Measurements from ENCODE around the gene SHISAL2B. TPM values are rescaled to one million over a fixed set of nuclear protein-coding genes. Genes with fewer than 3 reads are reported as not detected.

The SHISAL2B gene
- polyA plus RNA-seq, 2 of the 4 experiments (the other 2 are of a cell fraction): not detected

DNA sequence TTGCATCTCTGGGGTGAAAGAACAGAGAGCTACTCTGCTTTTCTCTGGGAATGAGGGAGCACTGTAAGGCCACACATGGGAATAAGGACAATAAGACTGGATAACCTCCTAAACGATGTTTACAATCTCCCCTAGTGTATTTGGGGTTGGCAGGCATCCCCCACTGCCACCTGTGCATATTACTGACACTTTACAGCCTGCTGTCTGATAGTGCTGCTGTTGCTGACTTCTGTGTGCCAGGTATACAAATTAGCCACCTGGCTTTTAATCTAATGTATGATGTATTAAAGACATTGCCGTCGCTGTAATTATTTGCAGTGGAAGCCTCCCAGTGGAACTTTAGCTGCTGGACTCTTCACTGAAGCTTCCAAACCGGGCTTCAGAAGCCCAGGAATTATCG lies 4.4 kb upstream of the SHISAL2B start:
- ATAC-seq (no peak), DNase-seq (ENCODE audit: low read depth in 1 of 2, low spot score in 1 of 2) (no peak), FAIRE-seq (no peak)
- CTCF ChIA-PET: interaction anchor here (1.9 kb wide), 1 partner anchor 98 kb away, joined by 5 read pairs; no protein-coding TSS in a partner anchor
- Histone ChIP-seq H3K9me3 (no peaks in the 10 kb centered on the region), H3K4me3 (no peak overlapping the region), H3K4me2 (no peak overlapping the region), H3K27ac (no peak overlapping the region), H3K4me1 (no peaks in the 10 kb centered on the region)
- WGBS (ENCODE audit: missing lambda C conversion rate): 42% methylated on average over 5 of the region's 5 CpGs
- POLR2A ChIA-PET: no interaction called here
- TF ChIP-seq ZFP36 (IDR thresholded peaks at IDR 0.05; ENCODE audit: borderline replicate concordance, partially characterized antibody): no peak
- TF ChIP-seq HDAC2 (IDR thresholded peaks at IDR 0.05): no peak
- TF ChIP-seq, protein P1, sequence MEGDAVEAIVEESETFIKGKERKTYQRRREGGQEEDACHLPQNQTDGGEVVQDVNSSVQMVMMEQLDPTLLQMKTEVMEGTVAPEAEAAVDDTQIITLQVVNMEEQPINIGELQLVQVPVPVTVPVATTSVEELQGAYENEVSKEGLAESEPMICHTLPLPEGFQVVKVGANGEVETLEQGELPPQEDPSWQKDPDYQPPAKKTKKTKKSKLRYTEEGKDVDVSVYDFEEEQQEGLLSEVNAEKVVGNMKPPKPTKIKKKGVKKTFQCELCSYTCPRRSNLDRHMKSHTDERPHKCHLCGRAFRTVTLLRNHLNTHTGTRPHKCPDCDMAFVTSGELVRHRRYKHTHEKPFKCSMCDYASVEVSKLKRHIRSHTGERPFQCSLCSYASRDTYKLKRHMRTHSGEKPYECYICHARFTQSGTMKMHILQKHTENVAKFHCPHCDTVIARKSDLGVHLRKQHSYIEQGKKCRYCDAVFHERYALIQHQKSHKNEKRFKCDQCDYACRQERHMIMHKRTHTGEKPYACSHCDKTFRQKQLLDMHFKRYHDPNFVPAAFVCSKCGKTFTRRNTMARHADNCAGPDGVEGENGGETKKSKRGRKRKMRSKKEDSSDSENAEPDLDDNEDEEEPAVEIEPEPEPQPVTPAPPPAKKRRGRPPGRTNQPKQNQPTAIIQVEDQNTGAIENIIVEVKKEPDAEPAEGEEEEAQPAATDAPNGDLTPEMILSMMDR (IDR thresholded peaks at IDR 0.05): no peak
- TF ChIP-seq, protein P2, sequence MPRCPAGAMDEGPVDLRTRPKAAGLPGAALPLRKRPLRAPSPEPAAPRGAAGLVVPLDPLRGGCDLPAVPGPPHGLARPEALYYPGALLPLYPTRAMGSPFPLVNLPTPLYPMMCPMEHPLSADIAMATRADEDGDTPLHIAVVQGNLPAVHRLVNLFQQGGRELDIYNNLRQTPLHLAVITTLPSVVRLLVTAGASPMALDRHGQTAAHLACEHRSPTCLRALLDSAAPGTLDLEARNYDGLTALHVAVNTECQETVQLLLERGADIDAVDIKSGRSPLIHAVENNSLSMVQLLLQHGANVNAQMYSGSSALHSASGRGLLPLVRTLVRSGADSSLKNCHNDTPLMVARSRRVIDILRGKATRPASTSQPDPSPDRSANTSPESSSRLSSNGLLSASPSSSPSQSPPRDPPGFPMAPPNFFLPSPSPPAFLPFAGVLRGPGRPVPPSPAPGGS (IDR thresholded peaks at IDR 0.05): no peak

- Histone ChIP-seq H3K4me1 (no peaks in the 10 kb centered on the region), H3K27ac (no peak overlapping the region), H3K9me3 (no peaks in the 10 kb centered on the region), H3K4me3 (no peak overlapping the region), H3K4me2 (no peak overlapping the region)
- TF ChIP-seq KDM5A (IDR thresholded peaks at IDR 0.05) (no peak), CHD2 (IDR thresholded peaks at IDR 0.05; ENCODE audit: low read length, partially characterized antibody) (no peak), EHMT2 (IDR thresholded peaks at IDR 0.05; ENCODE audit: low read depth) (no peak), MAFK (IDR thresholded peaks at IDR 0.05; ENCODE audit: partially characterized antibody) (no peak), TP53 (CRISPR knock-in tag; IDR thresholded peaks at IDR 0.05) (no peak), RARB (CRISPR knock-in tag; IDR thresholded peaks at IDR 0.05) (no peak), KDM1A (IDR thresholded peaks at IDR 0.05; ENCODE audit: low read depth) (no peak), SMC3 (IDR thresholded peaks at IDR 0.05) (no peak), FOXS1 (CRISPR knock-in tag; IDR thresholded peaks at IDR 0.05) (no peak), POLR2AphosphoS2 (conservative IDR thresholded peaks at IDR 0.05; ENCODE audit: low read length) (no peak), NFE2L2 (conservative IDR thresholded peaks at IDR 0.05; ENCODE audit: low read length) (no peak)
- TF ChIP-seq, protein P3, sequence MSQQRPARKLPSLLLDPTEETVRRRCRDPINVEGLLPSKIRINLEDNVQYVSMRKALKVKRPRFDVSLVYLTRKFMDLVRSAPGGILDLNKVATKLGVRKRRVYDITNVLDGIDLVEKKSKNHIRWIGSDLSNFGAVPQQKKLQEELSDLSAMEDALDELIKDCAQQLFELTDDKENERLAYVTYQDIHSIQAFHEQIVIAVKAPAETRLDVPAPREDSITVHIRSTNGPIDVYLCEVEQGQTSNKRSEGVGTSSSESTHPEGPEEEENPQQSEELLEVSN (IDR thresholded peaks at IDR 0.05; ENCODE audit: borderline replicate concordance, low read depth): no peak
- FAIRE-seq: no peak
- CTCF ChIA-PET: no interaction called here
- POLR2A ChIA-PET: no interaction called here
- no peak for DNase-seq (ENCODE audit: low read depth in 1 of 2, low spot score in 1 of 2)
- 71% methylated on average over 3 of the region's 3 CpGs for WGBS (ENCODE audit: missing lambda C conversion rate)
- ATAC-seq: no peak
Observed at GRCh38 chr5:64688391-64688790, 1.9 kb upstream of the SHISAL2B start.

DNA sequence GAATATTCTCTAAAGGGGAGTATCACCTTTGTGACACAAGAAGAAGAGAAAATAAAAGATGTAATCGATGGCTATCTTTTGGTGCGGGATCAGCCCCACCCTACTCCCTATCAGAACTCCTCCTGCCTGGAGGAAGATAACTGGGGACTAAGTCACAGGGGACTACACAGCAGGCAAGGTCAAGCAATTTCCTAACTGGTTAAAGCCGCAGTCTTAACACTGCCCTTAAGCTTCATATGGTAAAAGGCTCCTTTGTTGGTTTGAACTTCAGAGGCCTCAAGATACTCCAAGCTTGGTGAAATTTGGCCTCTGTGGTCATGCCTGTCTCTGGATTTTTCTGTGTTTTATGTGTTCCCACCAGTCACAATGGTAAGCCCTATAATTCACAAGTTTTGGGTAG lies 1.3 kb upstream of the SHISAL2B start:
- Histone ChIP-seq H3K4me3 (no peak overlapping the region), H3K4me1 (no peaks in the 10 kb centered on the region), H3K4me2 (no peak overlapping the region), H3K9me3 (no peaks in the 10 kb centered on the region), H3K27ac (no peak overlapping the region)
- no peak for FAIRE-seq
- no peak for ATAC-seq
- POLR2A ChIA-PET: interaction anchor here (0.6 kb wide), 1 partner anchor 1470 kb away, joined by 3 read pairs; no protein-coding TSS in a partner anchor
- 74% methylated on average over 3 of the region's 3 CpGs for WGBS (ENCODE audit: missing lambda C conversion rate)
- CTCF ChIA-PET: no interaction called here
- no peak for DNase-seq (ENCODE audit: low read depth in 1 of 2, low spot score in 1 of 2)
- no peak for TF ChIP-seq ZFP36 (IDR thresholded peaks at IDR 0.05; ENCODE audit: borderline replicate concordance, partially characterized antibody)
- TF ChIP-seq POLR2AphosphoS2 (conservative IDR thresholded peaks at IDR 0.05; ENCODE audit: low read length): no peak
- TF ChIP-seq FOSL2 (IDR thresholded peaks at IDR 0.05): no peak
- no peak for TF ChIP-seq FOSL2 (CRISPR knock-in tag; IDR thresholded peaks at IDR 0.05)
- TF ChIP-seq, protein P4, sequence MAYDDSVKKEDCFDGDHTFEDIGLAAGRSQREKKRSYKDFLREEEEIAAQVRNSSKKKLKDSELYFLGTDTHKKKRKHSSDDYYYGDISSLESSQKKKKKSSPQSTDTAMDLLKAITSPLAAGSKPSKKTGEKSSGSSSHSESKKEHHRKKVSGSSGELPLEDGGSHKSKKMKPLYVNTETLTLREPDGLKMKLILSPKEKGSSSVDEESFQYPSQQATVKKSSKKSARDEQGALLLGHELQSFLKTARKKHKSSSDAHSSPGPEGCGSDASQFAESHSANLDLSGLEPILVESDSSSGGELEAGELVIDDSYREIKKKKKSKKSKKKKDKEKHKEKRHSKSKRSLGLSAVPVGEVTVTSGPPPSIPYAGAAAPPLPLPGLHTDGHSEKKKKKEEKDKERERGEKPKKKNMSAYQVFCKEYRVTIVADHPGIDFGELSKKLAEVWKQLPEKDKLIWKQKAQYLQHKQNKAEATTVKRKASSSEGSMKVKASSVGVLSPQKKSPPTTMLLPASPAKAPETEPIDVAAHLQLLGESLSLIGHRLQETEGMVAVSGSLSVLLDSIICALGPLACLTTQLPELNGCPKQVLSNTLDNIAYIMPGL (CRISPR knock-in tag; IDR thresholded peaks at IDR 0.05; ENCODE audit: borderline replicate concordance): no peak
- TF ChIP-seq, protein P5, sequence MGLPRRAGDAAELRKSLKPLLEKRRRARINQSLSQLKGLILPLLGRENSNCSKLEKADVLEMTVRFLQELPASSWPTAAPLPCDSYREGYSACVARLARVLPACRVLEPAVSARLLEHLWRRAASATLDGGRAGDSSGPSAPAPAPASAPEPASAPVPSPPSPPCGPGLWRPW (IDR thresholded peaks at IDR 0.05): no peak
- no peak for TF ChIP-seq GATA3 (IDR thresholded peaks at IDR 0.05; ENCODE audit: borderline replicate concordance)
- no peak for TF ChIP-seq CHD4 (IDR thresholded peaks at IDR 0.05; ENCODE audit: borderline replicate concordance)
- TF ChIP-seq, protein P2 (IDR thresholded peaks at IDR 0.05): no peak
- TF ChIP-seq ATOH8 (CRISPR knock-in tag; IDR thresholded peaks at IDR 0.05; ENCODE audit: low read depth): no peak
